VCaP (cell line): Measurements from ENCODE around the gene FBXO17.
"Not testable (repeated sequence)": the region's sequence is repeated elsewhere in the genome, so short reads cannot be mapped to it uniquely, and the experiment has no call there.

ENCODE experiments used
- H3K27ac ChIP-seq: fragments of 450-650 bp; 2 replicates; pipeline ENCODE4 v1.5.1; 2017
- TF ChIP-seq, protein P1 (sequence below): fragments of 450-650 bp; conservative IDR thresholded peaks from 2 replicates; pipeline ENCODE4 v1.5.1; 2017; ENCODE audit warnings: mild to moderate bottlenecking, moderate library complexity

FBXO17 gene

DNA sequence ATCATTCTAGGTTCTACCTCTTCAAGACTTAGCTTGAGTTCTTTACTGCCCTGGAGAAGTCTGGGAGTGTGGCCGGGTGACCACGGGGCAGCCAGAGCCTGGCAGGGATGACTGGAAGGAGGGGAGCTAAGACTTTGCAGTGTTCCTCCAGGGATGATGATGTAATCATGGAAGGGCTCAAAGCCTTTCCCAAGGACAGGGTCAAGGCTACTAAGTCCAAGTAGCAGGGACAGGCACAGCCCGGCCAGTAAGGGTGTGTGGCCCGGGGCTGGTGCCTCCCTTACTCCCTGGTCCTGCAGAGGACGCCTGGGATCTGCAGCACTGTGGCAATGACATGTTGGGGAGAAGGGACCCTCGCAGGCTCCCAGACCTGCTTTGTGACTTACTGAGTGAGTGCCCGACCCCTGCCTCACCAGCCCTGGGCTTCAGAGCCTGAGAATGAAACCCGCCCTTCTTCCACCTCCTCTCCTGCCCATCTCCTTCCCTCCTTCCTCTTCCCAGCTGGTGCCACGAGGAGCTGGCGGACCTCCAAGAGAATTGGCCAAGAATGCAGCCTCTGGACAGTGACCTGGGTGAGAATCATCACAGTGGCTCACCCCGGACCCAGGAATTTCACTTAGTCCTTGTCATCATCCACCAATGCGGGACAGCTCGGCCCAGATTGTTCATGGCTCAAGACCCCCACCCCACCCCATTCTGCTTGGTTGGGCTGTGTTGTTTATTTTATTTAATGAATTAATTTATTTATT, 15.6 kb upstream of the FBXO17 start:
- no peak overlapping the region for H3K27ac ChIP-seq
- TF ChIP-seq, protein P1, sequence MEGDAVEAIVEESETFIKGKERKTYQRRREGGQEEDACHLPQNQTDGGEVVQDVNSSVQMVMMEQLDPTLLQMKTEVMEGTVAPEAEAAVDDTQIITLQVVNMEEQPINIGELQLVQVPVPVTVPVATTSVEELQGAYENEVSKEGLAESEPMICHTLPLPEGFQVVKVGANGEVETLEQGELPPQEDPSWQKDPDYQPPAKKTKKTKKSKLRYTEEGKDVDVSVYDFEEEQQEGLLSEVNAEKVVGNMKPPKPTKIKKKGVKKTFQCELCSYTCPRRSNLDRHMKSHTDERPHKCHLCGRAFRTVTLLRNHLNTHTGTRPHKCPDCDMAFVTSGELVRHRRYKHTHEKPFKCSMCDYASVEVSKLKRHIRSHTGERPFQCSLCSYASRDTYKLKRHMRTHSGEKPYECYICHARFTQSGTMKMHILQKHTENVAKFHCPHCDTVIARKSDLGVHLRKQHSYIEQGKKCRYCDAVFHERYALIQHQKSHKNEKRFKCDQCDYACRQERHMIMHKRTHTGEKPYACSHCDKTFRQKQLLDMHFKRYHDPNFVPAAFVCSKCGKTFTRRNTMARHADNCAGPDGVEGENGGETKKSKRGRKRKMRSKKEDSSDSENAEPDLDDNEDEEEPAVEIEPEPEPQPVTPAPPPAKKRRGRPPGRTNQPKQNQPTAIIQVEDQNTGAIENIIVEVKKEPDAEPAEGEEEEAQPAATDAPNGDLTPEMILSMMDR: no peak

DNA sequence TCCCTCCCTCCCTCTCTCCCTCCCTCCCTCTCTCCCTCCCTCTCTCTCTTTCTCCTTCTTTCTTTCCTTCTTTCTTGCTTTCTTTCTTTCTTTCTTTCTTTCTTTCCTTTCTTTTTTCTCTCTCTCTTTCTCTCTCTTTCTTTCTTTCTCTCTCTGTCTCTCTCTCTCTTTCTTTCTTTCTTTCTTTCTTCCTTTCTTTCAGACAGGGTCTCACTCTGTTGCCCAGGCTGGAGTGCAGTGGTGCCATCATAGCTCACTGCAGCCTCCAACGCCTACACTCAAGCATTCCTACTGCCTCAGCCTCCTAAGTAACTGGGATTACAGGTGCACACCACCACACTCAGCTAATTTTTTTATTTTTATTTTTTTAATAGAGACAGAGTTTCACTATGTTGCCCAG, 14.1 kb upstream of the FBXO17 start:
- H3K27ac ChIP-seq: not testable (repeated sequence)

DNA sequence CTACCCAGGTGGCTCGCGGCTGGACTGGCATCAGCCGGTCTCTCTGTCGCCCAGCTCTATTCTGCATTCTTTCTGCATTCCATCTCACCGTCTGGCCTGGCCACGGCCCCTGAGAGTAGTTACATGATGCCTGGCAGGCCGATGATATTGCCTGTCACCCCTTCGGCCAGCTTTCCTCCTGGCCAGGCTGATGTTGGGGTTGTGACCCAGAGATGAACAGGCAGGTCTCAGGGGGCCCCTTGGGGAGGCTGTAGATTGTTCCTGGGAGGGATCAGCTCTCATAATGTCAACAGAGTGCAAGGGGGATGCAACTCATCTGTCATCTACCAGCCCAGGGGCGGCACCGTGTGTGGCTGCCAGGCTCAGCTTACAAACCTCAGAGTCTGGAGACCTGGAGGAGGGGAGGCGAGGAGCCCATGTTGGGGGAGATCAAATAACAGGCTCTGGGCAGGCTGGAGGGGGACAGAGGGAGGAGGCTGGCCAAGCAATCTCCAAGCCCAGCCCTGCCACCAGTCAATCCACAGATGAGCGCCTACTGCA, 13.6 kb upstream of the FBXO17 start:
- H3K27ac ChIP-seq: no peak overlapping the region
- TF ChIP-seq, protein P1: no peak

DNA sequence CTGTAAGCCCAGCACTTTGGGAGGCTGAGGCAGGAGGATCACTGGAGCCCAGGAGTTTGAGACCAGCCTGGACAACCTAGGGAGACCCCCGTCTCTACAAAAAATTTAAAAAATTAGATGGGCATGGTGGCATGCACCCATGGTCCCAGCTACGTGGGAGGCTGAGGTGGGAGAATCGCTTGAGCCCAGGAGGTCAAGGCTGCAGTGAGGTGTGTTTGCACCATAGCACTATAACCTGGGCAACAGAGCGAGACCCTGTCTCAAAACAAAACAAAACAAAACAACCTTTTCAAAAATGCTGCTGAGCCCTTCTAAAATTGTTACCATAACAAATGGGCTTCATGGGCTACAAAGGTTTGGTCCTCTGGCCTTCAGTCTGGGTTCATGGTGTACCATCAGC, 13.1 kb upstream of the FBXO17 start:
- H3K27ac ChIP-seq: not testable (repeated sequence)

DNA sequence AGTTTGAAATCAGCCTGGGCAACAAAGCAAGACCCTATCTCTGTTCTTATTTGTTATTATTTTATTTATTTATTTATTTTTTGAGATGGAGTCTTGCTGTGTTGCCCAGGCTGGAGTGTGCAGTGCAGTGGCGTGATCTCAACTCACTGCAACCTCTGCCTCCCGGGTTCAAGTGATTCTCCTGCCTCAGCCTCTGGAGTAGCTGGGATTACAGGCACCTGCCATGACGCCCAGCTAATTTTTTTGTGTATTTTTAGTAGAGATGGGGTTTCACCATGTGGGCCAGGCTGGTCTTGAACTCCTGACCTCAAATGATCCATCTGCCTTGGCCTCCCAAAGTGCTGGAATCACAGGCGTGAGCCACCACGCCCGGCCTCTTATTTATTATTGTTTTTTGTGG, 12.2 kb upstream of the FBXO17 start:
- not testable (repeated sequence) for H3K27ac ChIP-seq

DNA sequence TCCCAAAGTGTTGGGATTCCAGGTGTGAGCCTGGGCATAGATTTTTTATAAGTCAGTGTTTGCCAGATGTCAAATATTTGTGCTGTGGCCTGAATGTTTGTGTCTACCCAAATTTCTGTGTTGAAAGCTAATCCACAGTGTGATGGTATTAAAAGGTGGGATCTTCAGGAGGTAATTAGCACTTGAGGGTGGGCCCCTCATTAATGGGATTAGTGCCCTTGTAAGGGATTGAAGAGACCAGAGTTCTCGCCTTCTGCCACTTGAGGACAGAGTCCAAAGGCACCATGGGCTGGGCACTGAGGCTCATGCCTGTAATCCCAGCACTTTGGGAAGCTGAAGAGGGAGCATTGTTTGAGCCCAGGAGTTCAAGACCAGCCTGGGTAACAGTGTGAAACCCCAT, 9.7 kb upstream of the FBXO17 start:
- H3K27ac ChIP-seq: no peak overlapping the region
- TF ChIP-seq, protein P1: no peak

DNA sequence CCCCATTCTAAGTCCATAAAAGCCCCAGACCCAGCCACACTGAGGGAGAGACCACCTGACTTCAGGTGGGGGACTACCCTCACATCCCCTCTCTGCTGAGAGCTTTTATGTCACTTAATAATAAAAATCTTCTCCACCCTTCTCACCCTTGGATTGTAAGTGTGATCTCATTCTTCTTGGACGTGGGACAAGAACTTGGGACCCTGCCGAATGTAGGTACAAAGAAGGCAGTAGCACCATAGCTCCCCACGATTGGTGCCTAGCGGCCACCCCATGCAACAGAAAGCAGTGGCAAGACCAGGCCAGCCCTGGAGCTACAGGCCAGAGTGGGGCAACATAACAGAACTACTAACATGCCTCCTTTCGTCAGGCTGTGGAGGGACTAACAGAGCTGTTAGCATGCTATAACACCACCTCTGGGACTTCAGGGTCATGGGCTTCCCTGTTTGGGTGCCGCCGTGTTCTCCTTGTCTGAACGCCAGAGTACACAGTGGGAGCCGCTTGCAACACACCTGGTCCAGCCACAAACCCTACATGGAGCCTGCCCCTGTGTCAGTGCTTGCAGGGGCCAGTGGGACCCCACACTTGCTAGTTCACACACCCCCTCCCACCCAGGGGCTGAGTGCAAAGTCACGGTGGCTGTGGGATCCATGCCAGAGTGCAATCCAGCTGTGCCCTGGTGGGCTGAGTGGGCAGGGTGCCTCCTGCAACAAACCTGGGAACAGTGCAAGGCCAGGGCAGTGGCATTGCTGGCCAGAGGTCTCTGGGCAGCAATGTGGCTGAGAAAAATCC, 5.2 kb upstream of the FBXO17 start:
- TF ChIP-seq, protein P1: no peak
- H3K27ac ChIP-seq: no peak overlapping the region

DNA sequence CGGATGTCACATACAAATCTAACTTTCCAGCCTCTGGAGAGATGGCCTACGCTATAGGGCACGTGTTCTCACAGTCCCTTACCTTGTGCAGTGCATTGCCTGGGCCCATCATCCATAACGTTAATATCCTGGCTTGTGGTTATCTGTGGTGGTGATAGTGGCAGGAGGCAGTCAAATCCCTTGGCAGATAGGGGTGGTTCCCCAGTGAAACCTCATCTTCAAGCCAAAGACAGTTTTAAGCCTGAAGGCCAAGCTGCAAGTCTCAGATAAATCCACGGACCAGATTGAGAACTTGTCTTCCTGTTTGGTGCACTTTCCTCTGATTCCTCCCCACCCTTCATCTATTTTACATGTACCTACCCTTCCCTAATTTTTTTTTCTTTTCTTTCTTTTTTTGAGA, 4.3 kb upstream of the FBXO17 start:
- no peak overlapping the region for H3K27ac ChIP-seq
- TF ChIP-seq, protein P1: no peak

DNA sequence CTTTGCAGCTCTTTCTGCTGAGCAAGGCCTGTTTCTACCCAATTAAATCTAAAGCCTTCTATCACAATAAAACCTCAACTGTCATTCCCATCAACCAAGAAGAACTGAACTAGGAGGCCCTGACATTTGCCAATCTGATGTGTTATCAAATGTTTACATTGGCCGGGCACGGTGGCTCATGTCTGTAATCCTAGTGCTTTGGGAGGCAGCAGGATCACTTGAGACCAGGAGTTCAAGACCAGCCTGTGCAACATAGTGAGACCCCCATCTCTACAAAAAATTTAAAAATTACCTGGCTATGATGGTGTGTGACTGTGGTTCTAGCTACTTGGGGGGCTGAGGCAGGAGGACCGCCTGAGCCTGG, 2.8 kb upstream of the FBXO17 start:
- no peak overlapping the region for H3K27ac ChIP-seq
- TF ChIP-seq, protein P1: no peak
